ENCODE data around the gene ZNF136.

GRCh38 chr19:12141405-12141736, 21.5 kb upstream of the ZNF136 start:
- TF ChIP-seq SIN3A (IDR thresholded peaks at IDR 0.05; ENCODE audit: borderline replicate concordance, insufficient read depth, low read length) (no peak), POLR2AphosphoS5 (IDR thresholded peaks at IDR 0.05; ENCODE audit: low read depth, low read length) (no peak)

Measured in PFSK-1 (cell line).